ENCODE data around the gene POU3F2. TPM values are rescaled to one million over a fixed set of nuclear protein-coding genes. Genes with fewer than 3 reads are reported as not detected.
A peak's percentile ranks its signal among the peaks of the same experiment; 100 is the strongest.

The POU3F2 gene
- total and polyA plus RNA-seq, 2 donors (not counting 1 experiment from before 2014, with no cell fraction given): not detected

DNA sequence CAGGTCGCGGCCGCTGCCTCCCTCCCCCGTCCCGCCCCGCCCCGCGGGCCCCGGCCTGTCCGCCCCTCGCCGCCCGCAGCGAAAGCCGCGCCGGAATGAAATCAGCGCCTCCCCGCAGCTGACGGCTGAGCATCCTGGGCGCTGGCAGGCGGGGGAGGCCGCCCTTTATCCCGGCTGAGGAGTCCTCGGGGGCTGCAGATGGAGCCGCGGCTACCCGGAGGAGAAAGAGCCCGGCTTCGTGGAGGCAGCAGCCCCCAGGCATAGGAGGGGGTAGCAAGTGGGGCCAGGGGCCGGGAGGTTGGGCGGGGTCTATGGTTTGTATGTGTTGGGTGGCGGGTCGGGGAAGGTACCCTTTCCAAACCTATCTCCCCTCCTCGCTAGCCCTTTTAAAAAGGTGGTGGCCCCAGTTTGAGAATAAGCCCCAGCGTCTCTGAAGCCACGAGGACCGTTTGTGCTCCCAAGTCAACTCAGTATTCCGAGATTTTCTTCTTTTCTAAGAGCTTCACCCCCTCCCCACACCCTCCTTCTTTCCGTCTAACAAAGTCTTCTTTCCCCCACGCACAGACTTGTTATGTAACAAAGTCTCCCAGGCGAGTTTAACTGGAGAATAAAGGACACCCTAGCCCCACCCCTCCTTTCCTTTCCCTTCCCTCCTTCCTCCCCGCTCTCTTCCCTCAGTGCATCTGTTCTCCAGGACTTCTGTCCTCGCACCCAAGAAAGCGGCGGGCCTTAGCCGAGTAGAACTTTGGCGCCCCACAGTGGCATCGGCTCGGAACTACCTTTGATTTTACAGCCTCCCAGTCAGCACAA, 11.0 kb downstream of the POU3F2 start:
- peak overlapping the region in 3 of 4 experiments; percentile 6 to 37 (median 16) for H3K4me3 ChIP-seq (replicated peaks in 1 of 4; ENCODE audit: control extremely low read depth in 1 of 4, insufficient read depth in 1 of 4, low read depth in 3 of 4, low read length in 4 of 4)
- no peaks in the 10 kb centered on the region for H3K36me3 ChIP-seq (ENCODE audit: control insufficient read depth, insufficient read depth, low read length)
- H4K20me1 ChIP-seq (ENCODE audit: control insufficient read depth, extremely low read depth, insufficient read depth, low read length): no peaks in the 10 kb centered on the region
- H3K79me2 ChIP-seq (ENCODE audit: control insufficient read depth, insufficient read depth, low read length): no peaks in the 10 kb centered on the region
- peak; percentile 75 for TF ChIP-seq EZH2 (IDR thresholded peaks at IDR 0.05; ENCODE audit: low read length, missing control alignments)
- TF ChIP-seq CTCF (conservative IDR thresholded peaks at IDR 0.05 in 1 of 2, IDR thresholded peaks at IDR 0.05 in 1 of 2; ENCODE audit: low read depth in 1 of 2, low read length in 2 of 2): peak; percentile 84 to 97
- peak; percentile 83 to 94 for DNase-seq (ENCODE audit: low read depth in 2 of 2)
- H3K9ac ChIP-seq (ENCODE audit: insufficient read depth, low read length): no peak overlapping the region
- peaks cover 76% of the 10 kb centered on the region for H3K27me3 ChIP-seq (ENCODE audit: control insufficient read depth, insufficient read depth, low read length)
- no peaks in the 10 kb centered on the region for H3K4me1 ChIP-seq (ENCODE audit: control insufficient read depth, extremely low read depth, insufficient read depth, low read length)
- no peak overlapping the region for H2AFZ ChIP-seq (ENCODE audit: low read length)
- no peaks in the 10 kb centered on the region for H3K9me3 ChIP-seq (ENCODE audit: control insufficient read depth, insufficient read depth, low read depth, low read length)
- no peak overlapping the region for H3K27ac ChIP-seq (ENCODE audit: insufficient read depth, low read length)
- H3K4me2 ChIP-seq (ENCODE audit: extremely low read depth, insufficient read depth, low read length): peak overlapping the region; percentile 60

DNA sequence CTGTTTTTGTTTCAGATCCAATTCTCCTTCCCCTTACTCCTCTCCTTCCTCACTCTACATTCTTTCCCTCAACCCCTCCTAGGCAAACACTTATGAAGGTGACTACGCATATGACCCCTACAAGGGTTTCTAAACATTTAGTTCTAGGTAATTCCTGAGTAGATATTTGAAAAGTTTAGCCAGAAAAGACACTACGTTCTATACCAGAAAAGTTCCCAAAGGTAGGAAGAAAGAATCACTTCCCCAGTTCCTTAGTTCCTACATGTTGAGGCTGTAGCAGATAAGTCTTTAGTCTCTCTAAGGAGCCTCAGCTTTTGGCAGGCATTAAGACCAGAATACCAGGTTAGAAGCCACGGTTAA, 11.6 kb downstream of the POU3F2 start:
- Histone ChIP-seq H3K9me3 (ENCODE audit: control insufficient read depth, insufficient read depth, low read depth, low read length) (no peaks in the 10 kb centered on the region), H3K4me2 (ENCODE audit: extremely low read depth, insufficient read depth, low read length) (no peak overlapping the region), H3K9ac (ENCODE audit: insufficient read depth, low read length) (no peak overlapping the region), H2AFZ (ENCODE audit: low read length) (no peak overlapping the region), H3K4me1 (ENCODE audit: control insufficient read depth, extremely low read depth, insufficient read depth, low read length) (no peaks in the 10 kb centered on the region), H3K4me3 (replicated peaks in 1 of 4; ENCODE audit: control extremely low read depth in 1 of 4, insufficient read depth in 1 of 4, low read depth in 3 of 4, low read length in 4 of 4) (no peak overlapping the region), H3K79me2 (ENCODE audit: control insufficient read depth, insufficient read depth, low read length) (no peaks in the 10 kb centered on the region), H4K20me1 (ENCODE audit: control insufficient read depth, extremely low read depth, insufficient read depth, low read length) (no peaks in the 10 kb centered on the region), H3K27ac (ENCODE audit: insufficient read depth, low read length) (no peak overlapping the region), H3K36me3 (ENCODE audit: control insufficient read depth, insufficient read depth, low read length) (no peaks in the 10 kb centered on the region), H3K27me3 (ENCODE audit: control insufficient read depth, insufficient read depth, low read length) (peaks cover 70% of the 10 kb centered on the region)
- no peak for DNase-seq (ENCODE audit: low read depth in 2 of 2)
- TF ChIP-seq EZH2 (IDR thresholded peaks at IDR 0.05; ENCODE audit: low read length, missing control alignments) (no peak), CTCF (conservative IDR thresholded peaks at IDR 0.05 in 1 of 2, IDR thresholded peaks at IDR 0.05 in 1 of 2; ENCODE audit: low read depth in 1 of 2, low read length in 2 of 2) (no peak)

DNA sequence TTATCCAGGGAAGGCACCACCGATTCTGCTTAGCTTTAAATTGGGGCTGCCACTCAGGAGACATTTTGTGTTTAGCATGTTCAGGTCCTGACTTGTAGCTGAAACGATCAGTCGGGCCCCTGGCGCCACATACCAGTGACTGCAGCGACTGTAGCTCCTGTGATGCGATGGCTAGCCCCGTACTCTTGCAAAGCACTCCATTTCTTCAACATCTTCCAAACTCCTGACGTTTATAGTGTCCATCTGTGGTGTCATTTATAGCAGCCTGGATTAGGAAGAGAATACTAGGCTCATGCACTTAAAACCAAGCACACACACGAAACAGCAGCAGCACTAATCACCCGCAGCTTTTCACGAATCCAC, 13.0 kb downstream of the POU3F2 start:
- Histone ChIP-seq H3K4me2 (ENCODE audit: extremely low read depth, insufficient read depth, low read length) (no peak overlapping the region), H4K20me1 (ENCODE audit: control insufficient read depth, extremely low read depth, insufficient read depth, low read length) (no peaks in the 10 kb centered on the region), H3K4me3 (replicated peaks in 1 of 4; ENCODE audit: control extremely low read depth in 1 of 4, insufficient read depth in 1 of 4, low read depth in 3 of 4, low read length in 4 of 4) (no peak overlapping the region), H3K4me1 (ENCODE audit: control insufficient read depth, extremely low read depth, insufficient read depth, low read length) (no peaks in the 10 kb centered on the region), H2AFZ (ENCODE audit: low read length) (no peak overlapping the region), H3K9ac (ENCODE audit: insufficient read depth, low read length) (no peak overlapping the region), H3K27ac (ENCODE audit: insufficient read depth, low read length) (no peak overlapping the region), H3K79me2 (ENCODE audit: control insufficient read depth, insufficient read depth, low read length) (no peaks in the 10 kb centered on the region), H3K36me3 (ENCODE audit: control insufficient read depth, insufficient read depth, low read length) (no peaks in the 10 kb centered on the region), H3K27me3 (ENCODE audit: control insufficient read depth, insufficient read depth, low read length) (peaks cover 58% of the 10 kb centered on the region), H3K9me3 (ENCODE audit: control insufficient read depth, insufficient read depth, low read depth, low read length) (no peaks in the 10 kb centered on the region)
- no peak for DNase-seq (ENCODE audit: low read depth in 2 of 2)
- TF ChIP-seq CTCF (conservative IDR thresholded peaks at IDR 0.05 in 1 of 2, IDR thresholded peaks at IDR 0.05 in 1 of 2; ENCODE audit: low read depth in 1 of 2, low read length in 2 of 2) (no peak), EZH2 (IDR thresholded peaks at IDR 0.05; ENCODE audit: low read length, missing control alignments) (no peak)

Data from fibroblast of lung (primary cell).